GM12872 (cell line): ENCODE measurements around the gene KANK2.

Experiments used
- TF ChIP-seq, protein P1 (sequence below): IDR thresholded peaks from 3 replicates; pipeline ENCODE4 v1.5.1; 2011; ENCODE audit warnings: low read depth, mild to moderate bottlenecking, low read length, moderate library complexity; ENCODE audit not compliant: insufficient read depth

KANK2 gene

DNA sequence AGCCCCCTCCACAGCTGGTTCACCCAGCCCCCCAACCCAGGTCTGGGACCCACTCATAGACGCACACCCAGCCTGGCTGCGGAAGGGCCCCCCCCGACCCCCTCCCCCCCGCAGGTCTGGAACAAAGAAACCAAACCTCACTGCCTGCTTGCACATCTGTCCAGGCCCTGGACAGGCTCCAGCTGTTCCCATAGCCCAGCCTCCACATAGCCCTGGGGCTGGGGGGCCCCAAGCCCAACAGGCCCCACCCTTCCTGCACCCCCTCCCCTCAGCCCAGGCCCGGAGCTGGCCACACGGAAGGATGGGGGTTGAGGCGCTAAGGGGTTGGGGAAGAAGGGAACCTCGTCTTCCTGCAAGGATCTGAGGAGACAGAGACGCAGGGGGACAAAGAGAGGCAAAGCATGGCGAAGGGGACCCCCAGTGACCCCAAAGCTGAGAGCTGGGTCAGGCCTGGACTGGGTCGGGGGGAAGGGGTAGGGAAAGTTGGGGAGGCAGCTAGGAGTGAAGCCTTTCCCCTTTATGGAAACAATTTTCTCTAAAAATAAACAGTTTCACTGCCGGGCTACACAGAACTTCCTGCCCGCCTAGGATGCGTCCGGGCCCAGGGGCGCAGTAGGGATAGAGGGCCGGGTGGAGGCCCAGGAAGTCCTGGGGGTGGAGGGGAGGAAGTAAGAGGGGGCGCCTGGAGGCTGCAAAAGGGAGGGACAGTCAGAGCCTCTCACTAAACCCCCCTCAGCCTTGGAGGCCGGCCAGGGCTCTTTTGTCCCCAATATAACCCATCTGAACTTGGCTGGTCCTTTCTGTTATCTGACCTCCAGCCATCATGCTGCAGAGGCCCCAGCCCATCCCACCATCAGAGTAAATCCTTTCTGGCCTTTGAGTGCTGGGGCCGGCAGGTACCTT is 2.4 kb downstream of the KANK2 start:
- TF ChIP-seq, protein P1, sequence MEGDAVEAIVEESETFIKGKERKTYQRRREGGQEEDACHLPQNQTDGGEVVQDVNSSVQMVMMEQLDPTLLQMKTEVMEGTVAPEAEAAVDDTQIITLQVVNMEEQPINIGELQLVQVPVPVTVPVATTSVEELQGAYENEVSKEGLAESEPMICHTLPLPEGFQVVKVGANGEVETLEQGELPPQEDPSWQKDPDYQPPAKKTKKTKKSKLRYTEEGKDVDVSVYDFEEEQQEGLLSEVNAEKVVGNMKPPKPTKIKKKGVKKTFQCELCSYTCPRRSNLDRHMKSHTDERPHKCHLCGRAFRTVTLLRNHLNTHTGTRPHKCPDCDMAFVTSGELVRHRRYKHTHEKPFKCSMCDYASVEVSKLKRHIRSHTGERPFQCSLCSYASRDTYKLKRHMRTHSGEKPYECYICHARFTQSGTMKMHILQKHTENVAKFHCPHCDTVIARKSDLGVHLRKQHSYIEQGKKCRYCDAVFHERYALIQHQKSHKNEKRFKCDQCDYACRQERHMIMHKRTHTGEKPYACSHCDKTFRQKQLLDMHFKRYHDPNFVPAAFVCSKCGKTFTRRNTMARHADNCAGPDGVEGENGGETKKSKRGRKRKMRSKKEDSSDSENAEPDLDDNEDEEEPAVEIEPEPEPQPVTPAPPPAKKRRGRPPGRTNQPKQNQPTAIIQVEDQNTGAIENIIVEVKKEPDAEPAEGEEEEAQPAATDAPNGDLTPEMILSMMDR = no peak

DNA sequence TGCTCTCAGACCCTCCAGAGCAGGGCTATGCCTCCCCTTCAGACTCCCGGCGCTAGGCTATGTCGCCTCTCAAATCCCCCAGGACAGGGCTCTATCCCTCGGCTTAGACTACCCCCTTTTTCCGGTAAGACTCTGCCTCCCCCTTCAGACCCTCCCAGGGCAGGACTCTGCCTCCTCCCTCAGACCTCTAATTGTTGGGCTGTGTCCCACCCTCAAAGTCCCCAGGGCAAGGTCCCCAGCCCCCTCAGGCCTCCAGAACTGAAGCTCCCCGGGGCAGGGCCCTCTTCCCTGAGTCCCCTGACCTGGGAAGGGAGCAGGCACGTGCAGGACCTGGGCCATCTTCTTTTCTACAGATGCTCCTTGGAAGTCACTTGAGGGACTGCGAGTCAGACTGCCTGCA is 3.2 kb downstream of the KANK2 start:
- TF ChIP-seq, protein P1 = no peak

DNA sequence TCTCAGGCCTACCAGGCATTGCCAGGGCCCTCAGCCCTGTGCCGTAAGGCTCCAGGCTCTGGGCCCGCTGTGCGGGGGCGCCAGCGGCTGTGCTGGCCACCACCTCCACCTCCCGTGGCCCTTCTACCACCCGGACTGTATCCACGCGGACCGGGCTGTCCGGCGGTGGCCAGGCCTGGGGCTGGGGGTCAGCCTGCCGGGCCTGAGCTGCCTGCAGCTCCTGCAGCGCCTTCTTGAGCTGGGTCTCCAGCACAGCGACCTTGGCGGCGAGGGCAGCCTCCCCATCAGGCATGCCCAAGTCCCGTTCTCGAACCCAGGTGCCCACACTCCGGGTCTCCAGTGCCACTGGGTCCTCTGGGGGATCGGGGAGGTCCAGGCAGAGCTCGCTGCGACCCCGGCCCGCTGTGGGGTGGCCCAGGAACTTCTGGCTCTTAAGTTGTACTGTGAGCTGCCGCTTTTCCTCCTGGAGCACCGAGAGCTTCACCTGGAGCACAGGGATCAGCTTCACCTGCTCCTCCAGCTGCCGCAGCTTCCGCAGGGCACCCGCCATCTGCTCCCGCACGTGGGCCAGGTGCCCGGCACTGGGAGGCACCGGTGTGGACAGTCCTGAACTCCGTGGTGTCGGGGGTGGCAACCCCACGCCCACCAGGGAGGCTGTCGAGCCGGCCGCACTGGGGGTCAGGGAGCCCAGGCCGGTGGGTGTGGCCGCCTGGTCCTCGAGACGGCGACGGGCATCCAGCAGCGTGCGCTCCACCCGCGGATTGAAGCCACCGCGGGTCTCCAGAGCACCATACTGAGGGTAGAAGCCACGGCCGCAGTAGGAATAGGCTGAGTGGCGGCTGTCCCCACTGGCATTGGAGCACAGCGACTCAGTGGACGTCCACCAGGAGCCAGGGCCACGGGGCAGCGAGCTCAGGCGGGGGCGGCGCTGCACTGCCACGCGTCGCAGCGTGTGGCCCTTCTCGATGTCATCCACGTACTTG is 4.1 kb downstream of the KANK2 start:
- TF ChIP-seq, protein P1 = no peak

DNA sequence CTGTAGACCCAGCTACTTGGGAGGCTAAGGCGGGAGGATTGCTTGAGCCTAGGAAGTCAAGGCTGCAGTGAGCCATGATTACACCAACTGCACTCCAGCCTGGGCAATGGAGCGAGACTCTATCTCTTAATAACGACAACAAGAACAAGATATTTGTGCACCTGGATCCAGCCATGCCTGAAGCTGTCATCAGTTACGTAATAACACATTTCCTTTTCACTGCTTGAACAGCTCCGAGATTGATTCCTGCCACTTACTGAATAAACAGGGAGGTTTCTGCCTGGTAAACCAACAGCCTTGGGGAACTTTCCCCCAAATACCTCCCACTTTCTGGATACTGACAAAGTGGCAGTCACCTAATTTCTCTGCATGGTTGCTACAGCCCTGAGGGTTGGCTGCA is 5.4 kb downstream of the KANK2 start:
- TF ChIP-seq, protein P1 = no peak

DNA sequence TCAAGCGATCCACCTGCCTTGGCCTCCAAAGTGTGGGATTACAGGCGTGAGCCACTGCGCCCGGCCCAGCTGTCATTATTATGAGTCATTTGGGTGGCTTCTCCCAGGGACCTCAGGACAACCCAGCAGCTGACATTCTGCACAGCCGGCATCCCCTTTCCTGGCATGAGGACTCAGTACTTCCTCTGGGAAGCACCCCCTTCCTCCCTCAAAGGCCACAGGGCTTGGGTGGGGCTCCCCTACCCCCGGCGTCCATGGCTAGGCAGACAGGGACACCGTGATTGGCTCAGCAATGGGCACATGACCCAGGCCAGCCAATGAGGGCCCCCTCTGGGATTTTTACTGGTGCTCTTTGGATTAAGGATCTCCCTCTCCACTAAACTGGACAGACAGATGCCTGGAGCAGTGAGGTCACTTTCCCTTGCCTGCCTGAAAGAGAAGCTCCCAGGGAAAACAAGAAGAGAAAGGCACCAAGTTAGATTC is 6.0 kb downstream of the KANK2 start:
- TF ChIP-seq, protein P1 = no peak

DNA sequence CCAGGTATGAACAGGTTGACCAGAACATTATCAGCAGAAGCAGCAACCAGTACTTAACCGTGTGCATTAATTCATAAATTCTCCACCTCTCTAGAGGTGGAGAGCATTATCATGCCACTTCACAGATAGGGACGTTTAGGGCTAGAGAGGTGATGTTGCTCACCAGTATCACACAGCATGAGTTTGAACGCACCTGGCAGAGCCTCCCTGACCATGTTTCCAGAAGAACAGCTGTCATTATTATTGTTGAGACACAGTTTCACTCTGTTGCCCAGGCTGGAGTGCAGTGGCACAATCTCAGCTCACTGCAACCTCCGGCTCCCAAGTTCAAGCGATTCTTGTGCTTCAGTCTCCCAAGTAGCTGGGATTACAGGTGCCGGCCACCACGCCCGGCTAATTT is 6.8 kb downstream of the KANK2 start:
- TF ChIP-seq, protein P1 = no peak

DNA sequence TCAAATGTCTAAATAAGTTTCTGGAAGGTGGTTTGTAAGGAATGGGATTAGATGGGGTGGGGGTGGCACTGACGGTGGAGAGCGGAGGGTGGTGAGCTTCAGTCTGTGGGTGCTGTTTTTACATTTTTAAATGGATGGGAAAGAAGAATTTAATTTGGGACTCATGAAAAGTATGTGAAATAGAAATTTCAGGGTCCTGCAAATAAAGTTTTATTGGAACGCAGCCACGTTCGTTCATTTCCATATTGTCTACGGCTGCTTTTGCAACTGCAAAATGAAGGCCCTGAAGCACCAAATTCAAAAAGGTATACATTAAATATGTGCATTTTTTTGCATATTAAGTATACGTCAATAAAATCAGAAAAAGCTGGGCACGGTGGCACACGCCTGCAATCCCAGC is 9.9 kb downstream of the KANK2 start:
- TF ChIP-seq, protein P1 = no peak
